GM21737 (cell line): ENCODE measurements around the gene PNMA6F.

Experiments used
- ATAC-seq: cut with Tn5 transposase; IDR thresholded peaks from one replicate; pipeline ENCODE4 v1.9.1; 2021; ENCODE audit warnings: mild to moderate bottlenecking, moderate library complexity; ENCODE audit not compliant: unreplicated experiment

PNMA6F gene

GRCh38 chrX:153321381-153322124, at the start of gene PNMA6F:
Gene PNMA6F (minus strand): TSS chrX:153321767. CDS start chrX:153320674, 1,093 bp downstream.
- ATAC-seq: no peak

- no peak for ATAC-seq
Measured at GRCh38 chrX:153371256-153371655, 49.7 kb upstream of the PNMA6F start.

- ATAC-seq: no peak
Measured at GRCh38 chrX:153370293-153371055, 48.9 kb upstream of the PNMA6F start.

- ATAC-seq: no peak
Measured at GRCh38 chrX:153366878-153367538, 45.4 kb upstream of the PNMA6F start.

- no peak for ATAC-seq
Measured at GRCh38 chrX:153366119-153366518, 44.6 kb upstream of the PNMA6F start.

- no peak for ATAC-seq
Measured at GRCh38 chrX:153365670-153366069, 44.1 kb upstream of the PNMA6F start.

GRCh38 chrX:153361781-153362397, 40.3 kb upstream of the PNMA6F start:
- ATAC-seq: no peak

- no peak for ATAC-seq
Measured at GRCh38 chrX:153357877-153358276, 36.3 kb upstream of the PNMA6F start.

- no peak for ATAC-seq
Measured at GRCh38 chrX:153353416-153353815, 31.8 kb upstream of the PNMA6F start.

- no peak for ATAC-seq
Measured at GRCh38 chrX:153352858-153353257, 31.3 kb upstream of the PNMA6F start.

GRCh38 chrX:153351981-153352380, 30.4 kb upstream of the PNMA6F start:
- no peak for ATAC-seq

GRCh38 chrX:153349952-153350351, 28.4 kb upstream of the PNMA6F start:
- no peak for ATAC-seq

- no peak for ATAC-seq
Measured at GRCh38 chrX:153348421-153348820, 26.9 kb upstream of the PNMA6F start.

- no peak for ATAC-seq
Measured at GRCh38 chrX:153347530-153347929, 26.0 kb upstream of the PNMA6F start.

GRCh38 chrX:153343674-153344073, 22.1 kb upstream of the PNMA6F start:
- no peak for ATAC-seq

GRCh38 chrX:153342762-153343558, 21.4 kb upstream of the PNMA6F start:
- no peak for ATAC-seq

GRCh38 chrX:153340111-153340510, 18.5 kb upstream of the PNMA6F start:
- ATAC-seq: no peak

- ATAC-seq: no peak
Measured at GRCh38 chrX:153339662-153340061, 18.1 kb upstream of the PNMA6F start.

GRCh38 chrX:153338836-153339235, 17.3 kb upstream of the PNMA6F start:
- no peak for ATAC-seq

GRCh38 chrX:153336988-153337387, 15.4 kb upstream of the PNMA6F start:
- ATAC-seq: no peak
